Measurements from ENCODE around the gene UGT1A10. TPM values are rescaled to one million over a fixed set of nuclear protein-coding genes. Genes with fewer than 3 reads are reported as not detected.

UGT1A10 gene
- polyA plus RNA-seq, 1 donor from 2014 or later = not detected

DNA sequence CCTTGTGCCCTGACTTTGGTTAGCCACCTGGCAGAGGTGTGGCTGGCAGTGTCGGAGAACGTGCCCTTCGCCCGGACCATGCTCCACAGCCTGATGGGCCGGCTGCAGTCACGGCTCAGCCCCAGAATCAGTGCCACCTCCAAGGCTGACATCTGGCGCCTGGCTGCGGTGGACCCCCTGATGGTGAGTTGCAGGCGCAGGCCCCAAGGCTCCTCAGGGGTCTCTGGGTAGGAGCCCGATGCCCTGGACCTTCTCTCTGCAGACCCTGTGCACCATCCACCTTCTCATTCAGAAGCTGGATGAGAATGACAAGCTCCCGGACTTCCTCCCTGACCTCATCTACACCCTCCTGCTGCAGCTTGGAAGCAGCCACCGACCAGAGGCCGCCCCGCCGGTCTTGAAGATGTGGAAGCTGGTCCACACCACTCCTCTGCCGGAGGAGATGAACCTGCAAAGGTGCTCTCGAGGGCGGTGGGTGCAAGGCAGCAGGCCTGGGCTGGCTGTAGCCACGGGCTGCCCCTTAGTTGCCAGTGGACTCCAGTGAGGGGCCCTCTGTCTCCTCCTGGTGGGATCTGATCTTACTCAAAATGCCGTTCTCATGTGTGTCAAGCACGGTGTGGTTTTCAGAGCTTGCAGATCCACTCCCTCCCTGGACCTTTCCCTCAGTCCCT lies 186.0 kb downstream of the UGT1A10 start:
- Histone ChIP-seq H3K27me3 (ENCODE audit: insufficient read depth, low read depth, low read length) (no peaks in the 10 kb centered on the region), H3K9me2 (ENCODE audit: insufficient read depth, low read length) (no peaks in the 10 kb centered on the region), H3K36me3 (ENCODE audit: insufficient read depth, low read length) (no peaks in the 10 kb centered on the region), H3F3A (ENCODE audit: insufficient read depth, low read length, poor library complexity, severe bottlenecking) (no peaks in the 10 kb centered on the region), H2AFZ (ENCODE audit: low read depth, low read length) (no peak overlapping the region), H3K4me3 (ENCODE audit: low read length) (no peak overlapping the region), H4K20me1 (ENCODE audit: insufficient read depth) (no peaks in the 10 kb centered on the region), H3K4me2 (ENCODE audit: low read length) (no peak overlapping the region), H3K79me2 (replicated peaks; ENCODE audit: insufficient read depth, low read length) (no peaks in the 10 kb centered on the region), H3K9ac (ENCODE audit: low read length) (no peak overlapping the region), H3K27ac (ENCODE audit: low read length) (no peak overlapping the region), H3K9me3 (ENCODE audit: low read length) (no peaks in the 10 kb centered on the region)
- TF ChIP-seq RAD21 (conservative IDR thresholded peaks at IDR 0.05) (no peak), TAF1 (IDR thresholded peaks at IDR 0.05; ENCODE audit: low read depth) (no peak), SMC3 (conservative IDR thresholded peaks at IDR 0.05; ENCODE audit: poor library complexity) (no peak), EP300 (conservative IDR thresholded peaks at IDR 0.05; ENCODE audit: poor library complexity, severe bottlenecking) (no peak), POLR2AphosphoS5 (IDR thresholded peaks at IDR 0.05) (no peak), EZH2 (IDR thresholded peaks at IDR 0.05; ENCODE audit: borderline replicate concordance, insufficient read depth, low read length, poor library complexity, severe bottlenecking) (no peak), REST (IDR thresholded peaks at IDR 0.05; ENCODE audit: borderline replicate concordance) (no peak), MXI1 (conservative IDR thresholded peaks at IDR 0.05; ENCODE audit: poor library complexity, severe bottlenecking) (no peak)
- TF ChIP-seq, protein P1, sequence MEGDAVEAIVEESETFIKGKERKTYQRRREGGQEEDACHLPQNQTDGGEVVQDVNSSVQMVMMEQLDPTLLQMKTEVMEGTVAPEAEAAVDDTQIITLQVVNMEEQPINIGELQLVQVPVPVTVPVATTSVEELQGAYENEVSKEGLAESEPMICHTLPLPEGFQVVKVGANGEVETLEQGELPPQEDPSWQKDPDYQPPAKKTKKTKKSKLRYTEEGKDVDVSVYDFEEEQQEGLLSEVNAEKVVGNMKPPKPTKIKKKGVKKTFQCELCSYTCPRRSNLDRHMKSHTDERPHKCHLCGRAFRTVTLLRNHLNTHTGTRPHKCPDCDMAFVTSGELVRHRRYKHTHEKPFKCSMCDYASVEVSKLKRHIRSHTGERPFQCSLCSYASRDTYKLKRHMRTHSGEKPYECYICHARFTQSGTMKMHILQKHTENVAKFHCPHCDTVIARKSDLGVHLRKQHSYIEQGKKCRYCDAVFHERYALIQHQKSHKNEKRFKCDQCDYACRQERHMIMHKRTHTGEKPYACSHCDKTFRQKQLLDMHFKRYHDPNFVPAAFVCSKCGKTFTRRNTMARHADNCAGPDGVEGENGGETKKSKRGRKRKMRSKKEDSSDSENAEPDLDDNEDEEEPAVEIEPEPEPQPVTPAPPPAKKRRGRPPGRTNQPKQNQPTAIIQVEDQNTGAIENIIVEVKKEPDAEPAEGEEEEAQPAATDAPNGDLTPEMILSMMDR (IDR thresholded peaks at IDR 0.05; ENCODE audit: poor library complexity, severe bottlenecking) = no peak

Other genes with a start within 250 kb of the UGT1A10 start
- 29.9 and 33.3 TPM in 2 replicates for gene USP40, start 69.7 kb upstream of the UGT1A10 start, polyA plus RNA-seq
- gene UGT1A8, start 18.8 kb upstream of the UGT1A10 start, polyA plus RNA-seq = not detected in 2 replicates
- gene UGT1A9, start 35.5 kb downstream of the UGT1A10 start, polyA plus RNA-seq = not detected in 2 replicates
- not detected in 2 replicates for gene UGT1A7, start 45.5 kb downstream of the UGT1A10 start, polyA plus RNA-seq
- gene UGT1A6, start 56.4 kb downstream of the UGT1A10 start, polyA plus RNA-seq = not detected in 2 replicates
- gene UGT1A5, start 76.5 kb downstream of the UGT1A10 start, polyA plus RNA-seq = not detected in 2 replicates
- not detected in 2 replicates for gene UGT1A4, start 82.3 kb downstream of the UGT1A10 start, polyA plus RNA-seq
- gene UGT1A3, start 92.6 kb downstream of the UGT1A10 start, polyA plus RNA-seq = not detected in 2 replicates
- not detected in 2 replicates for gene UGT1A1, start 123.8 kb downstream of the UGT1A10 start, polyA plus RNA-seq
- gene MROH2A, start 141.9 kb downstream of the UGT1A10 start, polyA plus RNA-seq = not detected in 2 replicates
- 1.3 and 3.3 TPM in 2 replicates for gene HJURP, start 218.1 kb downstream of the UGT1A10 start, polyA plus RNA-seq

Data from neural cell (in vitro differentiated cells).